Nephron (organoid): ENCODE data around the gene PET100.

Experiments
- H3K27ac Mint-ChIP-seq, 3 experiments: 2 replicates each; pipeline ENCODE4 v1.8.0; 2020; ENCODE audit warnings: mixed read lengths in 3 of 3, mild to moderate bottlenecking in 2 of 3, moderate library complexity in 1 of 3
- H3K27me3 Mint-ChIP-seq: 2 replicates; pipeline ENCODE4 v1.8.0; 2021; ENCODE audit warnings: low read depth, mild to moderate bottlenecking, moderate library complexity, mixed read lengths
- H3K36me3 Mint-ChIP-seq: 2 replicates; pipeline ENCODE4 v1.8.0; 2020; ENCODE audit warnings: low read depth, mixed read lengths
- H3K4me1 Mint-ChIP-seq: 2 replicates; pipeline ENCODE4 v1.8.0; 2020; ENCODE audit warnings: mixed read lengths
- H3K4me3 Mint-ChIP-seq, 3 experiments: 2 replicates each; pipeline ENCODE4 v1.8.0; 2020; ENCODE audit warnings: mild to moderate bottlenecking in 3 of 3, mixed read lengths in 3 of 3, moderate library complexity in 2 of 3
- H3K9me3 Mint-ChIP-seq: 2 replicates; pipeline ENCODE4 v1.8.0; 2020; ENCODE audit warnings: mixed read lengths
- CTCF ChIP-seq, 3 experiments: fragments of 200-600 bp; sonication (generic); IDR thresholded peaks; one replicate each; pipeline ENCODE4 v1.5.0; 2021; ENCODE audit warnings: antibody characterized with exemption in 3 of 3; ENCODE audit not compliant: unreplicated experiment in 3 of 3

PET100 gene

DNA sequence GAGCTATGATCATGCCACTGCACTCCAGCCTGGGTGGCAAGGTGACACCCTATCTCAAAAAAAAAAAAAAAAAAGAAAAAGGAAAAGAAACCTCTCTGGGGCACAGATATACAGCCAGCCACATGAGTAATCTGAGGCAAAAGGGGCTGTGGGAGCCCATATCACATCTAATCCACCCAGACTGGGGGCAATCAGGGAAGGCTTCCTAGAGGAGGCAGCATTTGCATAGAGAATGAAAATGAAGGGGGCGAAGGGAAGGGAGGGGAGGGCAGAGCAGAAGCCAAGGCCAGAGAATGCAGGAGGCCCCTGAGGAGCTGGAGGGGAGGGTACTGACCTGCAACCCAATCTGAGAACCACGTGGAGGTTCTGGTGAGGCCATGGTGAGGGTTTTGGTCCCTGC is 20.6 kb downstream of the PET100 start:
- Mint-ChIP-seq H3K27me3 (peaks cover 17% of the 10 kb centered on the region), H3K27ac (no peak overlapping the region)
- no peak for TF ChIP-seq CTCF (IDR thresholded peaks at IDR 0.05; ENCODE audit: unreplicated experiment in 3 of 3)

GRCh38 chr19:7652061-7652641 is 22.6 kb downstream of the PET100 start:
- peaks cover 10% of the 10 kb centered on the region for H3K4me1 Mint-ChIP-seq
- no peaks in the 10 kb centered on the region for H3K9me3 Mint-ChIP-seq
- no peaks in the 10 kb centered on the region for H3K36me3 Mint-ChIP-seq
- H3K27ac Mint-ChIP-seq: peak overlapping the region in 1 of 3 experiments; percentile 68
- H3K27me3 Mint-ChIP-seq: peaks cover 24% of the 10 kb centered on the region
- peak overlapping the region; percentile 37 to 74 (median 61) for H3K4me3 Mint-ChIP-seq
- peak; percentile 99 to 100 (median 100) for TF ChIP-seq CTCF (IDR thresholded peaks at IDR 0.05; ENCODE audit: unreplicated experiment in 3 of 3)

More for the DNA sequence above, 20.6 kb downstream of the PET100 start:
- no peak overlapping the region for H3K4me3 Mint-ChIP-seq
- H3K9me3 Mint-ChIP-seq: no peaks in the 10 kb centered on the region
- no peaks in the 10 kb centered on the region for H3K36me3 Mint-ChIP-seq
- peaks cover 10% of the 10 kb centered on the region for H3K4me1 Mint-ChIP-seq

DNA sequence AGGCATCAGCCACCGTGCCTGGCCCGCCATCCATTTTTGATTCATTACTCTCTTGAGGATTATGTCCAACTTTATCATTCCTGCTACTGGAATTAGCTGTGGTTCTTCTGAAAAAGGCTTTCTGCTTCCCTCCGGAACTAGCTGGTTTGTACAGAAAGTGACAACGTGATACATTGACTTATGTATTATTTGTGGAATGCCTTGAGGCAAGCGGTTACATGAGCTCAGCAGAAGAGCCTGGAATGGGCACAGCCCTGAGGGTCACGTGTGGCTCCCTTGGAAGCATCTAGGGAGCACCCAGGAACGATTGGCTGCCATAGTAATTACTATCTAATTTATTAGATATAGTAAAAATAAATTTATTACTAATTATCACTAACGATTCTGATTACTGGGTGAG is 24.8 kb downstream of the PET100 start:
- peaks cover 30% of the 10 kb centered on the region for H3K27me3 Mint-ChIP-seq

DNA sequence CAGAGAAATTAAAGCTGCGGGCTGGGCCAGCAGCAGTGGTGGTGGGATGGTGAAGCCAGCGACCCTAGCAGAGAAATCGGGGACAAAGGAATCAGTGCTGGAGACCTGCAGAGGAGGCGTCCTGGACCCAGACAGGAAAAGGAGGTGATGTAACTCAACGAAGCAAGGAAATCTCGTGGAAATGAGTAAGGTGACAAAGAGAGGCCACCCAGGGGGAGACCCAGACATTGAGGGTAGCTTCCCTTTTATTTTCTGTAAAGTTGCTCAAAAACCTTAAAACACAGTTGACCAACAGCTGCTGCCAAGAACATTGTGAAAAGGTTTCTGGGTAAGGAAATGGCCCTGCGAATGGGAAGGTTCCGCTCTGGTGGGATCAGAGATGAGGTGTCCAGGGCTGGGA is 26.0 kb downstream of the PET100 start:
- Mint-ChIP-seq H3K9me3 (no peaks in the 10 kb centered on the region), H3K27ac (no peak overlapping the region), H3K27me3 (peaks cover 25% of the 10 kb centered on the region), H3K4me1 (peaks cover 15% of the 10 kb centered on the region), H3K36me3 (no peaks in the 10 kb centered on the region), H3K4me3 (no peak overlapping the region)
- no peak for TF ChIP-seq CTCF (IDR thresholded peaks at IDR 0.05; ENCODE audit: unreplicated experiment in 3 of 3)

More for the DNA sequence above, 24.8 kb downstream of the PET100 start:
- Mint-ChIP-seq H3K4me3 (no peak overlapping the region), H3K4me1 (peaks cover 15% of the 10 kb centered on the region), H3K9me3 (no peaks in the 10 kb centered on the region), H3K27ac (no peak overlapping the region), H3K36me3 (no peaks in the 10 kb centered on the region)
- TF ChIP-seq CTCF (IDR thresholded peaks at IDR 0.05; ENCODE audit: unreplicated experiment in 3 of 3): no peak

GRCh38 chr19:7657131-7657751 is 27.6 kb downstream of the PET100 start:
- TF ChIP-seq CTCF (IDR thresholded peaks at IDR 0.05; ENCODE audit: unreplicated experiment in 3 of 3): no peak
- Mint-ChIP-seq H3K4me1 (peaks cover 12% of the 10 kb centered on the region), H3K4me3 (no peak overlapping the region), H3K27ac (no peak overlapping the region), H3K27me3 (peaks cover 24% of the 10 kb centered on the region), H3K36me3 (no peaks in the 10 kb centered on the region), H3K9me3 (no peaks in the 10 kb centered on the region)

- Mint-ChIP-seq H3K36me3 (no peaks in the 10 kb centered on the region), H3K4me1 (peaks cover 5% of the 10 kb centered on the region), H3K27ac (no peak overlapping the region), H3K9me3 (no peaks in the 10 kb centered on the region), H3K27me3 (peaks cover 17% of the 10 kb centered on the region), H3K4me3 (peak overlapping the region in 1 of 3 experiments; percentile 19)
- no peak for TF ChIP-seq CTCF (IDR thresholded peaks at IDR 0.05; ENCODE audit: unreplicated experiment in 3 of 3)
These were observed 28.7 kb downstream of the PET100 start for GRCh38 chr19:7658219-7658686.
